ENCODE data around the gene ISY1.
"Not testable (repeated sequence)": the region's sequence is repeated elsewhere in the genome, so short reads cannot be mapped to it uniquely, and the experiment has no call there.

ISY1 gene

GRCh38 chr3:129160891-129161859 is at the start of gene ISY1:
TSS of gene ISY1 (minus strand) at chr3:129161063. CDS start at chr3:129160975, 88 bp downstream.
- in situ Hi-C loops (cut with HindIII; ENCODE audit: low sequenced_read_pairs): no loop called here

GRCh38 chr3:129207479-129207878 is 46.6 kb upstream of the ISY1 start:
- in situ Hi-C loops (cut with HindIII; ENCODE audit: low sequenced_read_pairs): no loop called here

GRCh38 chr3:129205109-129205832 is 44.4 kb upstream of the ISY1 start:
- in situ Hi-C loops (cut with HindIII; ENCODE audit: low sequenced_read_pairs): no loop called here

- in situ Hi-C loops (cut with HindIII; ENCODE audit: low sequenced_read_pairs): no loop called here
Observed at GRCh38 chr3:129204473-129204872, 43.6 kb upstream of the ISY1 start.

GRCh38 chr3:129199366-129199765 is 38.5 kb upstream of the ISY1 start:
- in situ Hi-C loops (cut with HindIII; ENCODE audit: low sequenced_read_pairs): no loop called here

- in situ Hi-C loops (cut with HindIII; ENCODE audit: low sequenced_read_pairs): no loop called here
Observed at GRCh38 chr3:129197321-129197720, 36.5 kb upstream of the ISY1 start.

GRCh38 chr3:129196601-129197000 is 35.7 kb upstream of the ISY1 start:
- in situ Hi-C loops (cut with HindIII; ENCODE audit: low sequenced_read_pairs): no loop called here

GRCh38 chr3:129195731-129196256 is 34.9 kb upstream of the ISY1 start:
- in situ Hi-C loops (cut with HindIII; ENCODE audit: low sequenced_read_pairs): no loop called here

GRCh38 chr3:129189793-129190192 is 28.9 kb upstream of the ISY1 start:
- in situ Hi-C loops (cut with HindIII; ENCODE audit: low sequenced_read_pairs): not testable (repeated sequence)

- in situ Hi-C loops (cut with HindIII; ENCODE audit: low sequenced_read_pairs): no loop called here
Observed at GRCh38 chr3:129187857-129188256, 27.0 kb upstream of the ISY1 start.

- in situ Hi-C loops (cut with HindIII; ENCODE audit: low sequenced_read_pairs): no loop called here
Observed at GRCh38 chr3:129185783-129186182, 24.9 kb upstream of the ISY1 start.

GRCh38 chr3:129184784-129185542 is 24.1 kb upstream of the ISY1 start:
- in situ Hi-C loops (cut with HindIII; ENCODE audit: low sequenced_read_pairs): not testable (repeated sequence)

- in situ Hi-C loops (cut with HindIII; ENCODE audit: low sequenced_read_pairs): no loop called here
Observed at GRCh38 chr3:129184396-129184657, 23.5 kb upstream of the ISY1 start.

- in situ Hi-C loops (cut with HindIII; ENCODE audit: low sequenced_read_pairs): no loop called here
Observed at GRCh38 chr3:129183569-129184395, 22.9 kb upstream of the ISY1 start, which contains the start of gene CNBP. TSS of gene CNBP (minus strand) at chr3:129183896. CDS start at chr3:129171757, 12,139 bp downstream.

GRCh38 chr3:129182390-129183185 is 21.7 kb upstream of the ISY1 start:
- in situ Hi-C loops (cut with HindIII; ENCODE audit: low sequenced_read_pairs): no loop called here

GRCh38 chr3:129181819-129182218 is 21.0 kb upstream of the ISY1 start:
- in situ Hi-C loops (cut with HindIII; ENCODE audit: low sequenced_read_pairs): no loop called here

GRCh38 chr3:129180461-129180860 is 19.6 kb upstream of the ISY1 start:
- in situ Hi-C loops (cut with HindIII; ENCODE audit: low sequenced_read_pairs): no loop called here

GRCh38 chr3:129176051-129176450 is 15.2 kb upstream of the ISY1 start:
- in situ Hi-C loops (cut with HindIII; ENCODE audit: low sequenced_read_pairs): loop anchor here (10.0 kb wide), 1 partner anchor 59 kb away; no protein-coding TSS in a partner anchor

- in situ Hi-C loops (cut with HindIII; ENCODE audit: low sequenced_read_pairs): loop anchor here (10.0 kb wide), 1 partner anchor 61 kb away; no protein-coding TSS in a partner anchor
Observed at GRCh38 chr3:129173725-129174124, 12.9 kb upstream of the ISY1 start.
